ENCODE results near the gene SCAPER.

- TF ChIP-seq ZNF658 (tag by site-specific recombination; IDR thresholded peaks at IDR 0.05): no peak
- no peak for TF ChIP-seq HOXA7 (CRISPR knock-in tag; IDR thresholded peaks at IDR 0.05; ENCODE audit: borderline replicate concordance)
- TF ChIP-seq CTCF (tag by site-specific recombination; IDR thresholded peaks at IDR 0.05): no peak
- TF ChIP-seq ZNF2 (tag by site-specific recombination; IDR thresholded peaks at IDR 0.05): no peak
These were observed 524.9 kb downstream of the SCAPER start for GRCh38 chr15:76380249-76380648.

Measured in HEK293 (cell line).